C4-2B (cell line): ENCODE data around the gene SNF8.

Experiments used
- CTCF ChIP-seq: fragments of 450-650 bp; conservative IDR thresholded peaks from 2 replicates; pipeline ENCODE4 v1.5.1; 2017; ENCODE audit warnings: mild to moderate bottlenecking
- ZFX ChIP-seq: fragments of 450-650 bp; IDR thresholded peaks from 2 replicates; pipeline ENCODE4 v1.6.1; 2017

GRCh38 chr17:48890086-48890485 lies 54.6 kb downstream of the SNF8 start:
- TF ChIP-seq CTCF (no peak), ZFX (no peak)
